ENCODE results near the gene PLA2G4B. TPM values are rescaled to one million over a fixed set of nuclear protein-coding genes. Genes with fewer than 3 reads are reported as not detected.
A peak's percentile ranks its signal among the peaks of the same experiment; 100 is the strongest.

Gene PLA2G4B
- total and polyA plus RNA-seq, 2 of the 8 experiments (the other 6 are each of a cell fraction or from before 2014, with no cell fraction given), result 4.2 to 9.2 TPM

DNA sequence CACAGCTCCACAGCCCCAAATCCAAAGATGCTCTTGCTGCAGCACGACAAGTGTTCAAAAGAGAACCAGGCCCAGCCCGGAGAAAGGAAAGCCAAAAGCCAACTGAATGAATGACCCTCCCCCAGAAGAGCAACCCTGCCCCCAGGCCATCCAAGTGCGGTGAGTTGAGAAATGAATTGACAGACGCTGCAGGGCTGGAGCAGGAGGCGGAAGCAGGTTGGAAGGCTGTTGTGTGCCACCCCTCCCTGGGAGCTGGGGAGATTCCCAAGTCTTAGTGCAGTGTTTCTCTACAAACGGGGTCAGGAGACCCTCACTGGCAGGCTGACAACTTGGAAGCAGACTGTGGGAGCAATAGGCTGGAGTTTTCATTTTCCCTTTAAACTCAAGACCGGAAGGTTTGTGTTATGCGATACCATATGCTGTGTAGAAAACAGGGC, 58.7 kb downstream of the PLA2G4B start:
- no peak overlapping the region for H4K91ac ChIP-seq (replicated peaks; ENCODE audit: insufficient read length, low read length)
- TF ChIP-seq SAP30 (IDR thresholded peaks at IDR 0.05; ENCODE audit: insufficient read depth, insufficient replicate concordance, low read length) (no peak), POLR2AphosphoS5 (IDR thresholded peaks at IDR 0.05; ENCODE audit: low read depth, low read length) (peak; percentile 28; the same call in 1 of the 2 replicates)
- H4K20me1 ChIP-seq (replicated peaks in 1 of 2; ENCODE audit: control insufficient read depth in 1 of 2, insufficient read depth in 2 of 2, low read length in 2 of 2), result no peaks in the 10 kb centered on the region
- H3K4ac ChIP-seq (replicated peaks; ENCODE audit: insufficient read length, low read depth, low read length), result no peak overlapping the region
- H2BK120ac ChIP-seq (replicated peaks; ENCODE audit: low read depth, low read length), result no peak overlapping the region
- H2AK5ac ChIP-seq (ENCODE audit: low read depth, low read length), result no peak overlapping the region
- FAIRE-seq (no peak), DNase-seq (ENCODE audit: low read depth in 1 of 2, low spot score in 2 of 2) (no peak)
- H3K9ac ChIP-seq (replicated peaks in 1 of 4; ENCODE audit: extremely low read depth in 1 of 4, low read depth in 3 of 4, low read length in 3 of 4), result no peak overlapping the region
- H3K23me2 ChIP-seq (ENCODE audit: low read depth, low read length), result peaks cover 2% of the 10 kb centered on the region; the same call in 1 of the 2 replicates
- no peak overlapping the region for H4K5ac ChIP-seq (ENCODE audit: insufficient read length, low read depth, low read length)
- no peak overlapping the region for H2BK15ac ChIP-seq (ENCODE audit: low read length)
- no peak overlapping the region for H3K14ac ChIP-seq (ENCODE audit: insufficient read length)
- 85% methylated on average over 8 of the region's 8 CpGs; no CpG with 5 or more reads in 1 of the 2 experiments for WGBS, 2 experiments (ENCODE audit: extremely low coverage in 1 of 2, insufficient coverage in 1 of 2, insufficient read length in 1 of 2, insufficient replicate concordance in 2 of 2, low coverage in 1 of 2, low lambda C conversion rate in 2 of 2, missing lambda C conversion rate in 1 of 2)
- H3K36me3 ChIP-seq (ENCODE audit: control insufficient read depth in 2 of 4, insufficient read depth in 4 of 4, low read length in 3 of 4), result peaks cover 3 to 11% (median 7%) of the 10 kb centered on the region in 4 experiments; a peak in 4 of 8 replicates
- H3K4me2 ChIP-seq (ENCODE audit: insufficient read depth in 1 of 2, low read depth in 2 of 2, low read length in 2 of 2), result no peak overlapping the region
- H2BK12ac ChIP-seq (ENCODE audit: low read depth, low read length), result no peak overlapping the region
- no peaks in the 10 kb centered on the region for H3K9me3 ChIP-seq (ENCODE audit: insufficient read depth in 2 of 2, low read depth in 1 of 2, low read length in 1 of 2)
- no peak overlapping the region for H4K8ac ChIP-seq (ENCODE audit: extremely low read depth, insufficient read depth, low read length)
- no peak overlapping the region for H2BK5ac ChIP-seq (ENCODE audit: low read depth, low read length)
- H3K27me3 ChIP-seq (replicated peaks in 1 of 4; ENCODE audit: control insufficient read depth in 3 of 4, extremely low read depth in 1 of 4, insufficient read depth in 3 of 4, low read length in 3 of 4), result no peaks in the 10 kb centered on the region
- H3K27ac ChIP-seq (ENCODE audit: low read depth, low read length), result no peak overlapping the region
- no peak overlapping the region for H3K18ac ChIP-seq (ENCODE audit: extremely low read depth, low read length)
- no peak overlapping the region for H3K56ac ChIP-seq (replicated peaks; ENCODE audit: insufficient read length, low read depth, low read length)
- H2AFZ ChIP-seq (ENCODE audit: low read length), result no peak overlapping the region
- H3K4me3 ChIP-seq (ENCODE audit: extremely low read depth in 1 of 4, insufficient read depth in 2 of 4, low read depth in 3 of 4, low read length in 4 of 4), result no peak overlapping the region
- H3K79me1 ChIP-seq (ENCODE audit: low read depth, low read length), result no peaks in the 10 kb centered on the region
- H2BK20ac ChIP-seq (ENCODE audit: low read length), result no peak overlapping the region
- H3K79me2 ChIP-seq (ENCODE audit: control insufficient read depth in 1 of 2, insufficient read depth in 2 of 2, low read length in 2 of 2), result no peaks in the 10 kb centered on the region
- H3K4me1 ChIP-seq (replicated peaks in 1 of 4; ENCODE audit: control insufficient read depth in 3 of 4, insufficient read depth in 4 of 4, low read length in 3 of 4), result peaks cover 0 to 2% (median 0%) of the 10 kb centered on the region in 4 experiments; a peak in 1 of 7 replicates
- H3K23ac ChIP-seq (ENCODE audit: insufficient read length), result no peak overlapping the region
- ChIA-PET POLR2A (ENCODE audit: partially characterized antibody) (interaction anchor here (1.0 to 1.7 kb wide), 3 partner anchors 10 to 34 kb away, joined by 4 to 5 read pairs (median 4); no protein-coding TSS in a partner anchor), CTCF (ENCODE audit: partially characterized antibody) (interaction anchor here (1.0 to 1.2 kb wide), 2 partner anchors 28 to 38 kb away, joined by 3 read pairs; no protein-coding TSS in a partner anchor)

Small RNAs within 50 kb of the gene (microRNA-seq; reads per million reads assigned to microRNA genes)
- 0 reads per million in 2 experiments for gene MIR4310 (ENCODE audit: borderline microRNAs expressed in 2 of 2, borderline number of aligned reads in 2 of 2, borderline replicate concordance in 1 of 2)

Small RNAs within 50 kb of the gene (small RNA-seq; reads per million reads assigned to genes)
- not detected for gene JMJD7-PLA2G4B (ENCODE audit: insufficient read depth)
- gene MIR4310 (ENCODE audit: insufficient read depth), result not detected
- gene RNA5SP393 (ENCODE audit: insufficient read depth), result not detected

Other genes with a start within 250 kb of the PLA2G4B start
- 53.2 and 55.7 TPM in 2 replicates for gene MGA, start 178.4 kb upstream of the PLA2G4B start, total RNA-seq (2021; fragmentation: NEBNext Ultra II Directional; extraction: Animal tissue kit (Norgen Biotek cat#: 25700))
- 6.1 and 7.6 TPM in 2 replicates for gene MGA, start 178.4 kb upstream of the PLA2G4B start, polyA plus RNA-seq (2011; rRNA removed)
- 10.9 and 11.3 TPM in 2 replicates for gene MAPKBP1, start 64.4 kb upstream of the PLA2G4B start, total RNA-seq (2021; fragmentation: NEBNext Ultra II Directional; extraction: Animal tissue kit (Norgen Biotek cat#: 25700))
- 4.3 and 4.5 TPM in 2 replicates for gene MAPKBP1, start 64.4 kb upstream of the PLA2G4B start, polyA plus RNA-seq (2011; rRNA removed)
- 14.7 and 15.0 TPM in 2 replicates for gene JMJD7, start 10.8 kb upstream of the PLA2G4B start, total RNA-seq (2021; fragmentation: NEBNext Ultra II Directional; extraction: Animal tissue kit (Norgen Biotek cat#: 25700))
- 20.0 and 21.2 TPM in 2 replicates for gene JMJD7, start 10.8 kb upstream of the PLA2G4B start, polyA plus RNA-seq (2011; rRNA removed)
- gene SPTBN5, start 55.2 kb downstream of the PLA2G4B start, total RNA-seq (2021; fragmentation: NEBNext Ultra II Directional; extraction: Animal tissue kit (Norgen Biotek cat#: 25700)), result 0.84 and 1.1 TPM in 2 replicates
- 0.32 and 0.38 TPM in 2 replicates for gene SPTBN5, start 55.2 kb downstream of the PLA2G4B start, polyA plus RNA-seq (2011; rRNA removed)
- 24.5 and 25.6 TPM in 2 replicates for gene EHD4, start 133.7 kb downstream of the PLA2G4B start, total RNA-seq (2021; fragmentation: NEBNext Ultra II Directional; extraction: Animal tissue kit (Norgen Biotek cat#: 25700))
- gene EHD4, start 133.7 kb downstream of the PLA2G4B start, polyA plus RNA-seq (2011; rRNA removed), result 17.5 and 19.8 TPM in 2 replicates
- not detected in 2 replicates for gene PLA2G4E, start 182.2 kb downstream of the PLA2G4B start, total RNA-seq (2021; fragmentation: NEBNext Ultra II Directional; extraction: Animal tissue kit (Norgen Biotek cat#: 25700))
- gene PLA2G4E, start 182.2 kb downstream of the PLA2G4B start, polyA plus RNA-seq (2011; rRNA removed), result 0.03 TPM in 2 replicates